Measurements from ENCODE around the gene TTC9. TPM values are rescaled to one million over a fixed set of nuclear protein-coding genes. Genes with fewer than 3 reads are reported as not detected.

Gene TTC9
- total and polyA plus RNA-seq, 2 donors (not counting 1 experiment from before 2014, with no cell fraction given) = 1.9 to 4.3 TPM

DNA sequence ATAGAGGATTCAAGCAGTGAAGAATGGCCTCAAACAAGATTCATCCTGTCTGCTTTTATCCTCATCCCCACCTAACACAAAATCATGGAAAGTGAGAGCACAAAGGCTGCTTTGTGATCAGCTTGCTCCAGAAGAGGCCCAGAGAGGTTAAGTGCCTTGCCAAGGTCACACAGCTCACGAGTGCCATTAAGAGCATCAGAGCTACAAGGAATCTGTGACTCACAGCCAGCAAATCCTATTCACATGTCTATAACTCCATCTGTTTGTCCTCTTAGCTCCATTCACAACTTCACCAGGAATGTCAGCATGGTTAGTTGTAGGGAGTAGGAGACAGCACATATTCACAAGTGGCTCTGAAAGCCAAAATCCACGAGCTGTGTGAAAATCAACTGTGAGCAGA lies 79.8 kb downstream of the TTC9 start:
- Histone ChIP-seq H3K4me1 (ENCODE audit: control insufficient read depth, extremely low read depth, insufficient read depth, low read length) (no peaks in the 10 kb centered on the region), H3K4me2 (ENCODE audit: extremely low read depth, insufficient read depth, low read length) (no peak overlapping the region), H3K27me3 (ENCODE audit: control insufficient read depth, insufficient read depth, low read length) (no peaks in the 10 kb centered on the region), H3K36me3 (ENCODE audit: control insufficient read depth, insufficient read depth, low read length) (no peaks in the 10 kb centered on the region), H3K27ac (ENCODE audit: insufficient read depth, low read length) (no peak overlapping the region), H3K9me3 (ENCODE audit: control insufficient read depth, insufficient read depth, low read depth, low read length) (no peaks in the 10 kb centered on the region), H3K79me2 (ENCODE audit: control insufficient read depth, insufficient read depth, low read length) (no peaks in the 10 kb centered on the region), H3K4me3 (replicated peaks in 1 of 4; ENCODE audit: control extremely low read depth in 1 of 4, insufficient read depth in 1 of 4, low read depth in 3 of 4, low read length in 4 of 4) (no peak overlapping the region), H4K20me1 (ENCODE audit: control insufficient read depth, extremely low read depth, insufficient read depth, low read length) (no peaks in the 10 kb centered on the region), H3K9ac (ENCODE audit: insufficient read depth, low read length) (no peak overlapping the region), H2AFZ (ENCODE audit: low read length) (no peak overlapping the region)
- DNase-seq (ENCODE audit: low read depth in 2 of 2) = peak in 1 of 2 donors; percentile 25
- TF ChIP-seq, protein P1, sequence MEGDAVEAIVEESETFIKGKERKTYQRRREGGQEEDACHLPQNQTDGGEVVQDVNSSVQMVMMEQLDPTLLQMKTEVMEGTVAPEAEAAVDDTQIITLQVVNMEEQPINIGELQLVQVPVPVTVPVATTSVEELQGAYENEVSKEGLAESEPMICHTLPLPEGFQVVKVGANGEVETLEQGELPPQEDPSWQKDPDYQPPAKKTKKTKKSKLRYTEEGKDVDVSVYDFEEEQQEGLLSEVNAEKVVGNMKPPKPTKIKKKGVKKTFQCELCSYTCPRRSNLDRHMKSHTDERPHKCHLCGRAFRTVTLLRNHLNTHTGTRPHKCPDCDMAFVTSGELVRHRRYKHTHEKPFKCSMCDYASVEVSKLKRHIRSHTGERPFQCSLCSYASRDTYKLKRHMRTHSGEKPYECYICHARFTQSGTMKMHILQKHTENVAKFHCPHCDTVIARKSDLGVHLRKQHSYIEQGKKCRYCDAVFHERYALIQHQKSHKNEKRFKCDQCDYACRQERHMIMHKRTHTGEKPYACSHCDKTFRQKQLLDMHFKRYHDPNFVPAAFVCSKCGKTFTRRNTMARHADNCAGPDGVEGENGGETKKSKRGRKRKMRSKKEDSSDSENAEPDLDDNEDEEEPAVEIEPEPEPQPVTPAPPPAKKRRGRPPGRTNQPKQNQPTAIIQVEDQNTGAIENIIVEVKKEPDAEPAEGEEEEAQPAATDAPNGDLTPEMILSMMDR (conservative IDR thresholded peaks at IDR 0.05 in 1 of 2, IDR thresholded peaks at IDR 0.05 in 1 of 2; ENCODE audit: low read depth in 1 of 2, low read length in 2 of 2) = no peak
- TF ChIP-seq EZH2 (IDR thresholded peaks at IDR 0.05; ENCODE audit: low read length, missing control alignments) = no peak

DNA sequence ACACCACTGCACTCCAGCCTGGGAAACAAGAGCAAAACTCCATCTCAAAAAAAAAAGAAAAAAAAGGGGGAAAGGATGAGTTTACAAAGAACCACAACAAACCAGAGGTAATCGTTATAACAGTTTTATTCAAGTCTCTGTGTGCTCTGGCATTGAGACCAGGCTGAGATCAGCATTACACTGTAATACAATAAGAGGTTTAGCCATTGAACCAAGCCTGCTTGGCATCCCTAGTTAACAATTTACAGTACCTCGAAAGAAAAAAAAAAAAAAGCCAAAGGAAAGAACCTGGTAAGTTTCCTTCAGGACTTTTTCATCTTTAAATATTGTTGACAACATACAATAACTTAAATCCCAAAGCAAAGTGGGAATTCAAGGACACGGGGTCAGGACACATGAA lies 80.7 kb downstream of the TTC9 start:
- no peak overlapping the region for H3K27ac ChIP-seq (ENCODE audit: insufficient read depth, low read length)
- no peaks in the 10 kb centered on the region for H3K4me1 ChIP-seq (ENCODE audit: control insufficient read depth, extremely low read depth, insufficient read depth, low read length)
- H3K4me3 ChIP-seq (replicated peaks in 1 of 4; ENCODE audit: control extremely low read depth in 1 of 4, insufficient read depth in 1 of 4, low read depth in 3 of 4, low read length in 4 of 4) = no peak overlapping the region
- H3K36me3 ChIP-seq (ENCODE audit: control insufficient read depth, insufficient read depth, low read length) = no peaks in the 10 kb centered on the region
- DNase-seq (ENCODE audit: low read depth in 2 of 2) = no peak
- no peaks in the 10 kb centered on the region for H3K9me3 ChIP-seq (ENCODE audit: control insufficient read depth, insufficient read depth, low read depth, low read length)
- H4K20me1 ChIP-seq (ENCODE audit: control insufficient read depth, extremely low read depth, insufficient read depth, low read length) = no peaks in the 10 kb centered on the region
- no peak overlapping the region for H3K4me2 ChIP-seq (ENCODE audit: extremely low read depth, insufficient read depth, low read length)
- H3K9ac ChIP-seq (ENCODE audit: insufficient read depth, low read length) = no peak overlapping the region
- H3K27me3 ChIP-seq (ENCODE audit: control insufficient read depth, insufficient read depth, low read length) = no peaks in the 10 kb centered on the region
- no peaks in the 10 kb centered on the region for H3K79me2 ChIP-seq (ENCODE audit: control insufficient read depth, insufficient read depth, low read length)
- TF ChIP-seq EZH2 (IDR thresholded peaks at IDR 0.05; ENCODE audit: low read length, missing control alignments) = no peak
- TF ChIP-seq, protein P1 (conservative IDR thresholded peaks at IDR 0.05 in 1 of 2, IDR thresholded peaks at IDR 0.05 in 1 of 2; ENCODE audit: low read depth in 1 of 2, low read length in 2 of 2) = no peak
- H2AFZ ChIP-seq (ENCODE audit: low read length) = no peak overlapping the region

DNA sequence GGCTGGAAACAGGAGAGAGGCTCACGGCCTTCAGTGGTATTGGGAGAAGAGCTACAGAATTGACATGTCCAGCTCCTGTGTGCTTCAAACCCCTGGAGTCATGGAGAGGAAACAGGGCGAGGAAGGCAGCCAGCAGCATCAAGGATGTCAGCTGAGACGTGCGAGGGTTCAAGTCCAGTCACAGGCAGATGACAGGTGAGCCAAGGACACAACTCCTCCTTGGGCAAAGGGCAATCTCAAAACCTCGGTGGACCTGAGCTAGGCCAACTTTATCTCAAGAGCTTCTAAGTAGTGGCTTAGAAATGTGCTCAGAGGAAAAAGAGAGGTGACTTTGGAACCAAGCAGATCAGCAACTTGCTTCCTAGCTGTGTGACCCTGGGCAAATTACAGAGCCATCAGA lies 81.6 kb downstream of the TTC9 start:
- Histone ChIP-seq H3K9me3 (ENCODE audit: control insufficient read depth, insufficient read depth, low read depth, low read length) (no peaks in the 10 kb centered on the region), H2AFZ (ENCODE audit: low read length) (no peak overlapping the region), H3K27ac (ENCODE audit: insufficient read depth, low read length) (no peak overlapping the region), H3K9ac (ENCODE audit: insufficient read depth, low read length) (no peak overlapping the region), H3K4me3 (replicated peaks in 1 of 4; ENCODE audit: control extremely low read depth in 1 of 4, insufficient read depth in 1 of 4, low read depth in 3 of 4, low read length in 4 of 4) (no peak overlapping the region), H4K20me1 (ENCODE audit: control insufficient read depth, extremely low read depth, insufficient read depth, low read length) (no peaks in the 10 kb centered on the region), H3K27me3 (ENCODE audit: control insufficient read depth, insufficient read depth, low read length) (no peaks in the 10 kb centered on the region), H3K4me1 (ENCODE audit: control insufficient read depth, extremely low read depth, insufficient read depth, low read length) (no peaks in the 10 kb centered on the region), H3K4me2 (ENCODE audit: extremely low read depth, insufficient read depth, low read length) (no peak overlapping the region), H3K36me3 (ENCODE audit: control insufficient read depth, insufficient read depth, low read length) (no peaks in the 10 kb centered on the region), H3K79me2 (ENCODE audit: control insufficient read depth, insufficient read depth, low read length) (no peaks in the 10 kb centered on the region)
- TF ChIP-seq EZH2 (IDR thresholded peaks at IDR 0.05; ENCODE audit: low read length, missing control alignments) = no peak
- TF ChIP-seq, protein P1 (conservative IDR thresholded peaks at IDR 0.05 in 1 of 2, IDR thresholded peaks at IDR 0.05 in 1 of 2; ENCODE audit: low read depth in 1 of 2, low read length in 2 of 2) = no peak
- DNase-seq (ENCODE audit: low read depth in 2 of 2) = no peak

Measured in fibroblast of lung (primary cell).